ENCODE measurements around the gene AGAP2.

AGAP2 gene

GRCh38 chr12:57763881-57764661 lies 25.5 kb upstream of the AGAP2 start:
- H3K36me3 Mint-ChIP-seq (ENCODE audit: low read depth), result peaks cover 43% of the 10 kb centered on the region
- H3K4me1 Mint-ChIP-seq, result peaks cover 46% of the 10 kb centered on the region
- peak overlapping the region; percentile 87 for H3K4me3 Mint-ChIP-seq
- ATAC-seq, result no peak
- no peaks in the 10 kb centered on the region for H3K9me3 Mint-ChIP-seq
- peak overlapping the region; percentile 85 for H3K27ac Mint-ChIP-seq
- no peak for DNase-seq
- H3K27me3 Mint-ChIP-seq, result peaks cover 7% of the 10 kb centered on the region

- DNase-seq (no peak), ATAC-seq (no peak)
- Mint-ChIP-seq H3K36me3 (ENCODE audit: low read depth) (peaks cover 39% of the 10 kb centered on the region), H3K4me1 (peaks cover 45% of the 10 kb centered on the region), H3K27me3 (peaks cover 7% of the 10 kb centered on the region), H3K4me3 (no peak overlapping the region), H3K9me3 (no peaks in the 10 kb centered on the region), H3K27ac (no peak overlapping the region)
Measured at GRCh38 chr12:57762463-57762862, 23.9 kb upstream of the AGAP2 start.

GRCh38 chr12:57761391-57761998 lies 23.0 kb upstream of the AGAP2 start:
- no peak for ATAC-seq
- no peak for DNase-seq
- no peaks in the 10 kb centered on the region for H3K9me3 Mint-ChIP-seq
- no peak overlapping the region for H3K4me3 Mint-ChIP-seq
- peaks cover 5% of the 10 kb centered on the region for H3K27me3 Mint-ChIP-seq
- H3K36me3 Mint-ChIP-seq (ENCODE audit: low read depth), result peaks cover 39% of the 10 kb centered on the region
- H3K27ac Mint-ChIP-seq, result no peak overlapping the region
- H3K4me1 Mint-ChIP-seq, result peaks cover 42% of the 10 kb centered on the region

GRCh38 chr12:57760347-57760982 lies 21.9 kb upstream of the AGAP2 start:
- Mint-ChIP-seq H3K27me3 (peaks cover 1% of the 10 kb centered on the region), H3K4me3 (no peak overlapping the region), H3K27ac (no peak overlapping the region), H3K4me1 (peaks cover 39% of the 10 kb centered on the region), H3K9me3 (no peaks in the 10 kb centered on the region), H3K36me3 (ENCODE audit: low read depth) (peaks cover 39% of the 10 kb centered on the region)
- DNase-seq, result no peak
- ATAC-seq, result no peak

- Mint-ChIP-seq H3K4me3 (no peak overlapping the region), H3K9me3 (no peaks in the 10 kb centered on the region), H3K36me3 (ENCODE audit: low read depth) (peaks cover 35% of the 10 kb centered on the region), H3K27ac (no peak overlapping the region), H3K4me1 (peaks cover 34% of the 10 kb centered on the region), H3K27me3 (no peaks in the 10 kb centered on the region)
- DNase-seq, result no peak
- ATAC-seq, result peak; percentile 24
Measured at GRCh38 chr12:57759360-57759980, 20.9 kb upstream of the AGAP2 start.

GRCh38 chr12:57758552-57759359 lies 20.2 kb upstream of the AGAP2 start:
- Mint-ChIP-seq H3K4me3 (no peak overlapping the region), H3K36me3 (ENCODE audit: low read depth) (peaks cover 28% of the 10 kb centered on the region), H3K4me1 (peaks cover 34% of the 10 kb centered on the region), H3K9me3 (no peaks in the 10 kb centered on the region), H3K27ac (no peak overlapping the region), H3K27me3 (no peaks in the 10 kb centered on the region)
- DNase-seq, result no peak
- no peak for ATAC-seq

GRCh38 chr12:57757771-57758170 lies 19.2 kb upstream of the AGAP2 start:
- H3K4me1 Mint-ChIP-seq, result peaks cover 41% of the 10 kb centered on the region
- H3K36me3 Mint-ChIP-seq (ENCODE audit: low read depth), result peaks cover 19% of the 10 kb centered on the region
- H3K27ac Mint-ChIP-seq, result no peak overlapping the region
- H3K9me3 Mint-ChIP-seq, result no peaks in the 10 kb centered on the region
- ATAC-seq (no peak), DNase-seq (no peak)
- H3K4me3 Mint-ChIP-seq, result no peak overlapping the region
- no peaks in the 10 kb centered on the region for H3K27me3 Mint-ChIP-seq

GRCh38 chr12:57756406-57757341 lies 18.1 kb upstream of the AGAP2 start:
- DNase-seq (peak; percentile 79), ATAC-seq (peak; percentile 48)
- Mint-ChIP-seq H3K36me3 (ENCODE audit: low read depth) (peaks cover 18% of the 10 kb centered on the region), H3K27me3 (peaks cover 3% of the 10 kb centered on the region), H3K9me3 (no peaks in the 10 kb centered on the region), H3K27ac (peak overlapping the region; percentile 65), H3K4me1 (peaks cover 50% of the 10 kb centered on the region), H3K4me3 (peak overlapping the region; percentile 79)

- ATAC-seq, result no peak
- H3K4me3 Mint-ChIP-seq, result peak overlapping the region; percentile 79
- peak overlapping the region; percentile 65 for H3K27ac Mint-ChIP-seq
- peaks cover 59% of the 10 kb centered on the region for H3K4me1 Mint-ChIP-seq
- H3K27me3 Mint-ChIP-seq, result peaks cover 3% of the 10 kb centered on the region
- no peaks in the 10 kb centered on the region for H3K9me3 Mint-ChIP-seq
- H3K36me3 Mint-ChIP-seq (ENCODE audit: low read depth), result peaks cover 23% of the 10 kb centered on the region
- DNase-seq, result no peak
Measured at GRCh38 chr12:57755454-57756372, 17.2 kb upstream of the AGAP2 start.

- Mint-ChIP-seq H3K9me3 (no peaks in the 10 kb centered on the region), H3K4me1 (peaks cover 64% of the 10 kb centered on the region), H3K27me3 (peaks cover 3% of the 10 kb centered on the region), H3K4me3 (no peak overlapping the region), H3K27ac (no peak overlapping the region), H3K36me3 (ENCODE audit: low read depth) (peaks cover 29% of the 10 kb centered on the region)
- ATAC-seq, result no peak
- DNase-seq, result no peak
Measured at GRCh38 chr12:57755194-57755453, 16.6 kb upstream of the AGAP2 start.

- DNase-seq, result peak; percentile 84
- peak within 1 kb of the TSS; percentile 21 for H3K27ac Mint-ChIP-seq
- peak; percentile 53 for ATAC-seq
Measured at GRCh38 chr12:57754411-57755193, 16.1 kb upstream of the AGAP2 start, which contains the start of gene MARCHF9. TSS of gene MARCHF9 (plus strand) at chr12:57755103. CDS start at chr12:57755529, 426 bp downstream.

GRCh38 chr12:57753756-57754337 lies 15.3 kb upstream of the AGAP2 start:
- Mint-ChIP-seq H3K36me3 (ENCODE audit: low read depth) (peaks cover 34% of the 10 kb centered on the region), H3K4me3 (peak overlapping the region; percentile 80), H3K27ac (peak overlapping the region; percentile 21), H3K27me3 (peaks cover 3% of the 10 kb centered on the region), H3K4me1 (peaks cover 62% of the 10 kb centered on the region), H3K9me3 (no peaks in the 10 kb centered on the region)
- no peak for DNase-seq
- no peak for ATAC-seq

More at GRCh38 chr12:57754411-57755193, 16.1 kb upstream of the AGAP2 start, which contains the start of gene MARCHF9:
- H3K4me1 Mint-ChIP-seq, result peaks cover 61% of the 10 kb centered on the region
- H3K27me3 Mint-ChIP-seq, result peaks cover 3% of the 10 kb centered on the region
- H3K9me3 Mint-ChIP-seq, result no peaks in the 10 kb centered on the region
- peaks cover 29% of the 10 kb centered on the region for H3K36me3 Mint-ChIP-seq (ENCODE audit: low read depth)
- peak within 1 kb of the TSS; percentile 80 for H3K4me3 Mint-ChIP-seq

Data from activated naive CD8-positive, alpha-beta T cell treated with anti-CD3 and anti-CD28 coated beads, Interleukin-2, amount 50 U/mL, for 24 hours (primary cell).